ENCODE results near the gene C19orf33. TPM values are rescaled to one million over a fixed set of nuclear protein-coding genes. Genes with fewer than 3 reads are reported as not detected.

C19orf33 gene
- total RNA-seq, 1 donor, result 1.3 TPM

DNA sequence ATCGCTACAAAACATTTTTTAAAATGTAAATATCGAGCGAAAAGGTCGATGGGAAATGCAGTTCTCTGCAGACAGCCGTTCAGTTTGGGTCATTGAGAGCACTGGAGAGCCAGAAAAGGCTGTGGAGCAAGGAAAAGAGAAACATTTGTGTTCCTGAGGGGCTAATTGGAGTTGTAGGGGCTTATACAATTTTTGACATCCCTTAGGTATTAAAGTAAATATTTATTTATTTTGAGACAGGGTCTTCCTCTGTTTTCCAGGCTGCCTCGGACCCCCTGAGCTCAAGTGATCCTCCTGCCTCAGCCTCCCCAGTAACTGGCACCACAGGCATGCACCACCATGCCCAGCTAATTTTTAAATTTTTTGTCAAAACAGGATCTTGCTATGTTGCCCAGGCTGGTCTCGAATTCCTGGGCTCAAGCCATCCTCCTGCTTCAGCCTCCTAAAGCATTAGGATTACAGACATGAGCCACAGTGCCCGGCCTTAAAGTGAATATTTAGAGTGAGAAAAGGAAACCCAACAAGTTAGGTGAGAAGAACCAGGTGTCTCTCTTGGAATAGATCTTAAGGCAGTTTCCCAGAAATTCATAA, 12.5 kb downstream of the C19orf33 start:
- no peak overlapping the region for H3K4me3 ChIP-seq (ENCODE audit: low read depth, low read length)
- no peak for TF ChIP-seq CTCF (IDR thresholded peaks at IDR 0.05; ENCODE audit: insufficient read depth, low read depth, low read length)
- DNase-seq (ENCODE audit: low read depth), result no peak

- no peak for TF ChIP-seq CTCF (IDR thresholded peaks at IDR 0.05; ENCODE audit: insufficient read depth, low read depth, low read length)
- H3K4me3 ChIP-seq (ENCODE audit: low read depth, low read length), result no peak overlapping the region
- no peak for DNase-seq (ENCODE audit: low read depth)
These were observed 13.1 kb downstream of the C19orf33 start for GRCh38 chr19:38317104-38317612.

DNA sequence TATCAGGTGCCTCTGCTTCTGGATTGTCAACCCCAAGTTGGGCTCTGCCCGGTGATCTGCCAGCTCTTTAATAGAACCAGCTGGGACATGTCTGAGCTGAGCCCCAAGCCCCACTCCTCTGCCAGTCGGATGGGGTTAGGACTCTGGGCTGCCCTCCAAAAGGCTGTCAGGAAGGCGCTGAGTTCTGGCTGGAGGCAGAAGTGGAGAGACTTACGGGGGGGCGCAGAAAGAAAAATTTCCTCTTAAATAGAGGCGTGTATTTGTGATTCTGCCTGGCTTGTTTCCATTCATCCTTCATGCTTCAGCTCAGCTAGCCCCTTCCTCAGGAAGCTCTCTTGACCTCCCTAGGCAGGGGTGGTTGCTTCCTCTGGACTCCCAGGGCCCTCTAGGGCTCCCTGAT, 14.6 kb downstream of the C19orf33 start:
- TF ChIP-seq CTCF (IDR thresholded peaks at IDR 0.05; ENCODE audit: insufficient read depth, low read depth, low read length), result no peak
- H3K4me3 ChIP-seq (ENCODE audit: low read depth, low read length), result no peak overlapping the region
- peak; percentile 33 for DNase-seq (ENCODE audit: low read depth)

DNA sequence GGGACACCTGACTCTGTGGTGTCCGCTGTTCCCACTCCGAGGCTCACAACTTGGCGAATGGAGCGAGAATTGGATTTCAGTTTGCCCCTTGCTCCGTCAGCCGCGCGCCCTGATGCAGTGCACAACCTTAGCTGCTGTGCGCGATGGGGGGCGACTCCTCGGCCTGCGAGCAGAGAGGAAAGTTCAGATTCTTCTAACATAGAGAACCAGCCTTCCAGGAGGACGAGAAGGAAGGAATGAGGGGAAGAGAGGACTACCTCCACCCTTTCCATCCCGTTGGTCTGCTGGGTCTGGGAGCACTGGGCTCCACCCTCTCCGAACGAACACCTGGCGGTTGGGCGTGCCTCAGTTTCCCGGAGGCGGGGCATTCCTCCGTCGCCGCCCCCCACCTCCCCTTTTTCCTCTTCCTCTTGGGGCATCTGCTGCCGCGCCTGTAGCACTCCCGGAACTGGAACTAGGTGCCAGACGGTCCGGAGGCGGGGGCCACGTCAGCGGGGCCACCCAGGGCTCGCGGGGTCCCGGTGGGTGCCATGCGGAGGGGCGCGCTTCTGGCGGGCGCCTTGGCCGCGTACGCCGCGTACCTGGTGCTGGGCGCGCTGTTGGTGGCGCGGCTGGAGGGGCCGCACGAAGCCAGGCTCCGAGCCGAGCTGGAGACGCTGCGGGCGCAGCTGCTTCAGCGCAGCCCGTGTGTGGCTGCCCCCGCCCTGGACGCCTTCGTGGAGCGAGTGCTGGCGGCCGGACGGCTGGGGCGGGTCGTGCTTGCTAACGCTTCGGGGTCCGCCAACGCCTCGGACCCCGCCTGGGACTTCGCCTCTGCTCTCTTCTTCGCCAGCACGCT, 15.6 kb downstream of the C19orf33 start, which contains the start of gene KCNK6:
Gene KCNK6 (plus strand): TSS at position 425 of the 838 bp plus-strand sequence. CDS start 106 bp downstream, at position 531.
- peak; percentile 42 for DNase-seq (ENCODE audit: low read depth)
- no peak for TF ChIP-seq CTCF (IDR thresholded peaks at IDR 0.05; ENCODE audit: insufficient read depth, low read depth, low read length)
- peak within 1 kb of the TSS; percentile 73 for H3K4me3 ChIP-seq (ENCODE audit: low read depth, low read length)

DNA sequence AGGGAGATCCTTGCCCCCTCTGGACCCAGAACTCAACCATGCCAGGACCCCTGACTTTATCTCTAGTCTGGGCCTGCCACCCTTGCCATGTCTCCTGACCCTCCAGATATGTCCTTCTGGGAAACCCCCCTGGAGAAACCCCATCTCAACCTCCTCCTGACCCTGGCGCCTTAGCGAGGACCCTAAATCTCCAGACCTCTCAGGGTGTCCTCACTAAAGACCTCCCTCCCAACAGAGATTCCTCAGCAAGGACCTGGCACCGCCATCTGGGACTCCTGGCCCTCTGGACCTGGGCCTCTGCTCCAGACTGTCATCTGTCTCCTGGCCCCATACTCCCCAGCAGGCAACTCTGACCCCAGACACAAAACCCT, 16.9 kb downstream of the C19orf33 start:
- H3K4me3 ChIP-seq (ENCODE audit: low read depth, low read length), result peak overlapping the region; percentile 73
- no peak for TF ChIP-seq CTCF (IDR thresholded peaks at IDR 0.05; ENCODE audit: insufficient read depth, low read depth, low read length)
- DNase-seq (ENCODE audit: low read depth), result no peak

- H3K4me3 ChIP-seq (ENCODE audit: low read depth, low read length), result peak overlapping the region; percentile 73
- peak; percentile 90 for DNase-seq (ENCODE audit: low read depth)
- TF ChIP-seq CTCF (IDR thresholded peaks at IDR 0.05; ENCODE audit: insufficient read depth, low read depth, low read length), result no peak
These were observed 17.7 kb downstream of the C19orf33 start for GRCh38 chr19:38321646-38322196.
